Spleen (tissue), 7 donors: ENCODE data around the gene TP63.

Source experiments
- CTCF ChIP-seq, 11 experiments: fragments of 200-600 bp in 7 of 11; fragments of 450-650 bp in 4 of 11; sonication (generic) in 4 of 11; IDR thresholded peaks in 8 of 11; conservative IDR thresholded peaks in 3 of 11; 1 replicate in 7 of 11; 2 replicates in 4 of 11; pipeline versions ENCODE4 v1.4.0 to v1.8.0; 2016 to 2021; ENCODE audit warnings: antibody characterized with exemption in 11 of 11, inconsistent platforms in 4 of 11, mild to moderate bottlenecking in 1 of 11
- POLR2A ChIP-seq, 3 donors: fragments of 450-650 bp; IDR thresholded peaks; one replicate each; pipeline ENCODE4 v1.5.1; 2017; ENCODE audit warnings: antibody characterized with exemption in 3 of 3, mild to moderate bottlenecking in 1 of 3
- POLR2AphosphoS5 ChIP-seq, 3 donors: sonication (generic); formaldehyde crosslinking; IDR thresholded peaks; one replicate each; pipeline ENCODE4 v1.5.1; 2017; ENCODE audit warnings: antibody characterized with exemption in 3 of 3
- donor health status: DM: no; HTN: no; CAD: no; lungs with moderate emphysema.
- donor health status: DM: no; HTN: no; CAD: no.
- donor health status: DM: no; HTN: no; CAD: no.

GRCh38 chr3:189803254-189803653 is 172.1 kb downstream of the TP63 start:
- TF ChIP-seq CTCF (IDR thresholded peaks at IDR 0.05 in 8 of 11, conservative IDR thresholded peaks at IDR 0.05 in 3 of 11) (no peak), POLR2AphosphoS5 (IDR thresholded peaks at IDR 0.05) (no peak), POLR2A (IDR thresholded peaks at IDR 0.05) (no peak)
